Mucosa of descending colon (tissue), 3 donors: ENCODE data around the gene DNAJB13. TPM values are rescaled to one million over a fixed set of nuclear protein-coding genes. Genes with fewer than 3 reads are reported as not detected.
A peak's percentile ranks its signal among the peaks of the same experiment; 100 is the strongest.

Experiments used
- ATAC-seq: fragments of 200-7000 bp; cut with Tn5 transposase; one replicate; pipeline ENCODE4 v1.9.1; 2020; ENCODE audit warnings: mild to moderate bottlenecking, moderate library complexity
- DNase-seq, 3 donors: peaks; one replicate each; pipeline ENCODE4 v3.0.0-alpha.2; 2020
- H3K36me3 ChIP-seq: fragments of 200-600 bp; one replicate; pipeline ENCODE4 v1.8.0; 2021; ENCODE audit warnings: low read depth, mild to moderate bottlenecking
- H3K4me1 ChIP-seq: fragments of 200-600 bp; one replicate; pipeline ENCODE4 v1.8.0; 2021; ENCODE audit warnings: low read depth, mild to moderate bottlenecking
- H3K4me3 ChIP-seq: fragments of 200-600 bp; one replicate; pipeline ENCODE4 v1.8.0; 2021; ENCODE audit warnings: mild to moderate bottlenecking
- H3K9me3 ChIP-seq: fragments of 200-600 bp; one replicate; pipeline ENCODE4 v1.8.0; 2021; ENCODE audit warnings: mild to moderate bottlenecking
- intact Hi-C, 2 donors: fragments of 100-400 bp; cut with DNase I in 1 of 2; cut with micrococcal nuclease in 1 of 2; formaldehyde crosslinking; loops; one replicate each; pipeline versions ENCODE4 v1.11.0 to v1.11.1; 2022; cut with DNase I, micrococcal nuclease
- total RNA-seq, 3 donors: library from RNA; stranded (reverse); fragmentation: NEBNext Ultra II Directional in 2 of 3; extraction: Animal tissue kit (Norgen Biotek cat#: 25700) in 2 of 3; gene quantifications; one replicate each; pipeline versions ENCODE4 v1.2.1 to v1.2.4, GENCODE V29; 2021 to 2023
- TF ChIP-seq, protein P1 (sequence below): fragments of 200-600 bp; IDR thresholded peaks from one replicate; pipeline ENCODE4 v1.8.0; 2022; ENCODE audit warnings: antibody characterized with exemption, mild to moderate bottlenecking
- donor health status: DM: no; HTN: no; CAD: no; lungs with moderate emphysema.
- donor health status: DM: no; HTN: no; CAD: no.
- donor health status: DM: no; HTN: yes; CAD: no.

Gene DNAJB13
- total RNA-seq, 3 donors from 2014 or later, result not detected

- Histone ChIP-seq H3K4me1 (peaks cover 17% of the 10 kb centered on the region), H3K9me3 (no peaks in the 10 kb centered on the region), H3K4me3 (no peak overlapping the region), H3K36me3 (no peaks in the 10 kb centered on the region)
- TF ChIP-seq, protein P1, sequence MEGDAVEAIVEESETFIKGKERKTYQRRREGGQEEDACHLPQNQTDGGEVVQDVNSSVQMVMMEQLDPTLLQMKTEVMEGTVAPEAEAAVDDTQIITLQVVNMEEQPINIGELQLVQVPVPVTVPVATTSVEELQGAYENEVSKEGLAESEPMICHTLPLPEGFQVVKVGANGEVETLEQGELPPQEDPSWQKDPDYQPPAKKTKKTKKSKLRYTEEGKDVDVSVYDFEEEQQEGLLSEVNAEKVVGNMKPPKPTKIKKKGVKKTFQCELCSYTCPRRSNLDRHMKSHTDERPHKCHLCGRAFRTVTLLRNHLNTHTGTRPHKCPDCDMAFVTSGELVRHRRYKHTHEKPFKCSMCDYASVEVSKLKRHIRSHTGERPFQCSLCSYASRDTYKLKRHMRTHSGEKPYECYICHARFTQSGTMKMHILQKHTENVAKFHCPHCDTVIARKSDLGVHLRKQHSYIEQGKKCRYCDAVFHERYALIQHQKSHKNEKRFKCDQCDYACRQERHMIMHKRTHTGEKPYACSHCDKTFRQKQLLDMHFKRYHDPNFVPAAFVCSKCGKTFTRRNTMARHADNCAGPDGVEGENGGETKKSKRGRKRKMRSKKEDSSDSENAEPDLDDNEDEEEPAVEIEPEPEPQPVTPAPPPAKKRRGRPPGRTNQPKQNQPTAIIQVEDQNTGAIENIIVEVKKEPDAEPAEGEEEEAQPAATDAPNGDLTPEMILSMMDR, result no peak
- ATAC-seq (peak; percentile 11), DNase-seq (peak in 1 of 3 donors; percentile 28)
- intact Hi-C loops, result no loop called here
Observed at GRCh38 chr11:73969991-73970800, 19.4 kb downstream of the DNAJB13 start.

- Histone ChIP-seq H3K4me1 (peaks cover 17% of the 10 kb centered on the region), H3K9me3 (no peaks in the 10 kb centered on the region), H3K4me3 (no peak overlapping the region), H3K36me3 (no peaks in the 10 kb centered on the region)
- DNase-seq (peak in 1 of 3 donors; percentile 12), ATAC-seq (no peak)
- TF ChIP-seq, protein P1, result no peak
- intact Hi-C loops, result no loop called here
Observed at GRCh38 chr11:73971175-73971719, 20.4 kb downstream of the DNAJB13 start.

GRCh38 chr11:73972187-73972586, 21.4 kb downstream of the DNAJB13 start:
- Histone ChIP-seq H3K4me3 (no peak overlapping the region), H3K36me3 (no peaks in the 10 kb centered on the region), H3K4me1 (peaks cover 17% of the 10 kb centered on the region), H3K9me3 (no peaks in the 10 kb centered on the region)
- intact Hi-C loops, result no loop called here
- TF ChIP-seq, protein P1, result no peak
- DNase-seq (peak in 1 of 3 donors; percentile 7), ATAC-seq (no peak)

DNA sequence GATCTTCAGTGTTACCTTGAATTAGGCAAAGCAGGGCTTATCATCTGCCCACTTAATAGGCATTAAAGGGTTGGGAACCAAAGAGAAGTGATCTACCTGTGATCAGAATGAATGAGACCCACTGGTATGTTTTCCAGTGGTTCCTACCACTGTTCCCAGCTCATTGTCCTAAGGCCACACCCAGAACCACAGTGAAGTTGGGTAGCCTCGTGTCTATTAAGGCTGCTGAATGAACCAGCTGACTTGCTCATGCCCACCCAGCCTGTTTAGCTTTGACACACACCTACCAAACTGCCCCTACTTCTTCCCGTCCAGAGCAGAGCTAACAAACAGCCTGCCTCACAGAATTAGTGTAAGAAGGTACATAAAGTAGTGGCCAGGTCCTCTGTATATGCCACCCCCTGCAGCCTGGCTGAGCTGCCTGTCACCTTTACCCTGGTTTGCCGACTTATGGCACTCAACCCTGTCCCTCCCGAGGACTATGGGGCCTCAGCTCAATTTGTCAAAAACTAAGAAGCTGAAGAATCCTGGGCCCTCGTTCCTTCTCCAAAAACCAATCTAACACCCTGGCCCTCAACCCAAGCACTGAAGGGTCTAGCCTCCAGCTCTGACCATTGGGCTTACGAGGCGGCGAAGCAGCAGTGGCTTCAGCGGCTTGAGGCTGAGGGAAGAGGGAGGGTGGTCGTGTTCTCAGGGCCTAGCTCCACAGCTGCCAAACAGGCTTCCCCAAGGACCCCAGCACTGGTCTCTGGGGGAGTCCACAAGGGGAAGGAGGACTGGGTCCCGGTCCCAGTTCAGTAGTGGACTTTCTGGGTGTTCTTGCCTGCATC, 22.0 kb downstream of the DNAJB13 start:
- no peaks in the 10 kb centered on the region for H3K9me3 ChIP-seq
- TF ChIP-seq, protein P1, result no peak
- H3K4me1 ChIP-seq, result peaks cover 17% of the 10 kb centered on the region
- H3K4me3 ChIP-seq, result no peak overlapping the region
- ATAC-seq, result peak; percentile 3
- peak in 1 of 3 donors; percentile 20 for DNase-seq
- H3K36me3 ChIP-seq, result no peaks in the 10 kb centered on the region
- intact Hi-C loops, result no loop called here

GRCh38 chr11:73974604-73975478, 24.0 kb downstream of the DNAJB13 start:
- no peak for ATAC-seq
- intact Hi-C loops, result no loop called here
- no peaks in the 10 kb centered on the region for H3K9me3 ChIP-seq
- no peak overlapping the region for H3K4me3 ChIP-seq
- TF ChIP-seq, protein P1, result no peak
- peaks cover 24% of the 10 kb centered on the region for H3K4me1 ChIP-seq
- H3K36me3 ChIP-seq, result no peaks in the 10 kb centered on the region
- DNase-seq, result peak in 1 of 3 donors; percentile 24
